ENCODE results near the gene SMIM3. TPM values are rescaled to one million over a fixed set of nuclear protein-coding genes. Genes with fewer than 3 reads are reported as not detected.

Gene SMIM3
- total and polyA plus RNA-seq, 2 experiments from 2014 or later = 6.2 to 7.6 TPM

DNA sequence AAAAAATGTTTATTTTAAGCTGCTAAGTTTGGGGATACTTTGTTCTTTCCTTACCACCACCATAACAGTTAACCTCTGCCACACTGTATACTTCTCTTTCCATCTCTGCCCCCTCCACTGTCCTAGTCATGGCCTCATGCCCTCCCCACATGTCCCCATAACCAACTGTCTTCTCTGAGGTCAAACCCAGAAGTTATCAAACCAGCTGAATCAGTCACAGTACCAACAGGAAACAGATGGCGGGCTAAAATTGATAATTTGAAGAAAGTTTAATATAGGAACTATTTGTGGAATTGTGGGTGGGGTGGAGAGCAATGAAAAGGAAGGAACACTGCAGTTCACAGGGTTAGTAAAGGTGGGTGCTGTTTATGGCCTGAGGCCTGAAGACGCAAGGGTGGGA is 14.0 kb upstream of the SMIM3 start (continued):
- TF ChIP-seq, protein P1, sequence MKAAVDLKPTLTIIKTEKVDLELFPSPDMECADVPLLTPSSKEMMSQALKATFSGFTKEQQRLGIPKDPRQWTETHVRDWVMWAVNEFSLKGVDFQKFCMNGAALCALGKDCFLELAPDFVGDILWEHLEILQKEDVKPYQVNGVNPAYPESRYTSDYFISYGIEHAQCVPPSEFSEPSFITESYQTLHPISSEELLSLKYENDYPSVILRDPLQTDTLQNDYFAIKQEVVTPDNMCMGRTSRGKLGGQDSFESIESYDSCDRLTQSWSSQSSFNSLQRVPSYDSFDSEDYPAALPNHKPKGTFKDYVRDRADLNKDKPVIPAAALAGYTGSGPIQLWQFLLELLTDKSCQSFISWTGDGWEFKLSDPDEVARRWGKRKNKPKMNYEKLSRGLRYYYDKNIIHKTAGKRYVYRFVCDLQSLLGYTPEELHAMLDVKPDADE (IDR thresholded peaks at IDR 0.05) = no peak
- TF ChIP-seq ZNF331 (CRISPR knock-in tag; IDR thresholded peaks at IDR 0.05; ENCODE audit: low read depth) (no peak), ZNF114 (CRISPR knock-in tag; IDR thresholded peaks at IDR 0.05) (no peak), EZH2phosphoT487 (IDR thresholded peaks at IDR 0.05; ENCODE audit: unreplicated experiment) (no peak), POLR2AphosphoS5 (IDR thresholded peaks at IDR 0.05; ENCODE audit: low read depth) (no peak), STAT1 (IDR thresholded peaks at IDR 0.05; ENCODE audit: unreplicated experiment) (no peak)
- TF ChIP-seq, protein P2, sequence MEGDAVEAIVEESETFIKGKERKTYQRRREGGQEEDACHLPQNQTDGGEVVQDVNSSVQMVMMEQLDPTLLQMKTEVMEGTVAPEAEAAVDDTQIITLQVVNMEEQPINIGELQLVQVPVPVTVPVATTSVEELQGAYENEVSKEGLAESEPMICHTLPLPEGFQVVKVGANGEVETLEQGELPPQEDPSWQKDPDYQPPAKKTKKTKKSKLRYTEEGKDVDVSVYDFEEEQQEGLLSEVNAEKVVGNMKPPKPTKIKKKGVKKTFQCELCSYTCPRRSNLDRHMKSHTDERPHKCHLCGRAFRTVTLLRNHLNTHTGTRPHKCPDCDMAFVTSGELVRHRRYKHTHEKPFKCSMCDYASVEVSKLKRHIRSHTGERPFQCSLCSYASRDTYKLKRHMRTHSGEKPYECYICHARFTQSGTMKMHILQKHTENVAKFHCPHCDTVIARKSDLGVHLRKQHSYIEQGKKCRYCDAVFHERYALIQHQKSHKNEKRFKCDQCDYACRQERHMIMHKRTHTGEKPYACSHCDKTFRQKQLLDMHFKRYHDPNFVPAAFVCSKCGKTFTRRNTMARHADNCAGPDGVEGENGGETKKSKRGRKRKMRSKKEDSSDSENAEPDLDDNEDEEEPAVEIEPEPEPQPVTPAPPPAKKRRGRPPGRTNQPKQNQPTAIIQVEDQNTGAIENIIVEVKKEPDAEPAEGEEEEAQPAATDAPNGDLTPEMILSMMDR (conservative IDR thresholded peaks at IDR 0.05; ENCODE audit: low read depth in 2 of 2) = no peak

DNA sequence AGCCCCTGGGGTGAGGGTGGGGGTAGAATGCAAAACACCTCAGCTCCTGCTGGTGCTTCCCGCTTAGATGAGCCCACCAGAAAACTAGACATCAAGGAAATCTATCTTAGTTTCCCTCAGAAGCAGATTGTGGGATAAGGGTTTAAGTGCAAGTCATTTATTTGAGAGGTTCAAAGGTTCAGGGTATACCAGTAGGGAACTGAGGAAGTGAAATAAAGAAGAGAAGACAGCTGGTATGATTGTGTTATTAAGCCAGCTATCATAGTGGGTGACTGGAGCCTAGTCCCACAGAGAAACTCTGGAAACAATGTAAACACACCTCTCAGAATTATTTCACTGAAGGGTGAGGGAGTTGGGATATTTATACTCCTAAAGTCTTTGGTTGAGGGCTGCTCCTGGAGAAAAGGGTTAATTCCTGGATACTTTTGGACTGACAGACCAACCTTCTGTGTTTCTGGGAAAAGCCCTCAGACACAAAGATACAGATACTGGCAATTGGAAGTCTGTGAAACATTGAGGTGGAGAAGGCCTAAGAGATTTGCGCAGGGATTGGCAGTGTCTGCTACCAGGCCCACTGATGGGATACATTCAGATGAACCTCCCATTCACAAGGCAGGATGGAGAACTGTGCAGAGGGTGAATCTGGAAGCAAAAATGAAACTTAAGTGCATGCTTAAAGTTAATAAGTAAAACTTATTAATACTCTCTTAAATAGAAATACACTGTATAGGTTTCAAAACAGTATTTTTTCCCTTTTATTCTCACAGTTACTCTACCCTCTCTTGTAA is 13.4 kb upstream of the SMIM3 start:
- no peaks in the 10 kb centered on the region for H3K79me2 ChIP-seq (replicated peaks; ENCODE audit: insufficient read depth)
- H3K27me3 ChIP-seq (ENCODE audit: insufficient read depth) = peaks cover 14% of the 10 kb centered on the region; the same call in 1 of the 2 replicates
- H3K4me1 ChIP-seq (ENCODE audit: insufficient read depth) = no peaks in the 10 kb centered on the region
- H3F3A ChIP-seq (replicated peaks; ENCODE audit: low read depth) = no peaks in the 10 kb centered on the region
- Mint-ChIP-seq H3K9me3 (no peaks in the 10 kb centered on the region; the same call in 2 of the 3 replicates), H3K4me1 (no peaks in the 10 kb centered on the region; the same call in 2 of the 3 replicates), H3K4me3 (no peak overlapping the region), H3K36me3 (ENCODE audit: low read depth) (no peaks in the 10 kb centered on the region), H3K27me3 (ENCODE audit: insufficient read depth, low read depth, poor library complexity) (peaks cover 3% of the 10 kb centered on the region), H3K27ac (no peak overlapping the region)
- no peak overlapping the region for H2AFZ ChIP-seq
- no peak overlapping the region for H3K27ac ChIP-seq (ENCODE audit: low read depth)
- no peaks in the 10 kb centered on the region for H4K20me1 ChIP-seq (replicated peaks; ENCODE audit: insufficient read depth)
- no peak for DNase-seq (ENCODE audit: low spot score)
- H3K36me3 ChIP-seq (ENCODE audit: insufficient read depth) = no peaks in the 10 kb centered on the region
- TF ChIP-seq, protein P3, sequence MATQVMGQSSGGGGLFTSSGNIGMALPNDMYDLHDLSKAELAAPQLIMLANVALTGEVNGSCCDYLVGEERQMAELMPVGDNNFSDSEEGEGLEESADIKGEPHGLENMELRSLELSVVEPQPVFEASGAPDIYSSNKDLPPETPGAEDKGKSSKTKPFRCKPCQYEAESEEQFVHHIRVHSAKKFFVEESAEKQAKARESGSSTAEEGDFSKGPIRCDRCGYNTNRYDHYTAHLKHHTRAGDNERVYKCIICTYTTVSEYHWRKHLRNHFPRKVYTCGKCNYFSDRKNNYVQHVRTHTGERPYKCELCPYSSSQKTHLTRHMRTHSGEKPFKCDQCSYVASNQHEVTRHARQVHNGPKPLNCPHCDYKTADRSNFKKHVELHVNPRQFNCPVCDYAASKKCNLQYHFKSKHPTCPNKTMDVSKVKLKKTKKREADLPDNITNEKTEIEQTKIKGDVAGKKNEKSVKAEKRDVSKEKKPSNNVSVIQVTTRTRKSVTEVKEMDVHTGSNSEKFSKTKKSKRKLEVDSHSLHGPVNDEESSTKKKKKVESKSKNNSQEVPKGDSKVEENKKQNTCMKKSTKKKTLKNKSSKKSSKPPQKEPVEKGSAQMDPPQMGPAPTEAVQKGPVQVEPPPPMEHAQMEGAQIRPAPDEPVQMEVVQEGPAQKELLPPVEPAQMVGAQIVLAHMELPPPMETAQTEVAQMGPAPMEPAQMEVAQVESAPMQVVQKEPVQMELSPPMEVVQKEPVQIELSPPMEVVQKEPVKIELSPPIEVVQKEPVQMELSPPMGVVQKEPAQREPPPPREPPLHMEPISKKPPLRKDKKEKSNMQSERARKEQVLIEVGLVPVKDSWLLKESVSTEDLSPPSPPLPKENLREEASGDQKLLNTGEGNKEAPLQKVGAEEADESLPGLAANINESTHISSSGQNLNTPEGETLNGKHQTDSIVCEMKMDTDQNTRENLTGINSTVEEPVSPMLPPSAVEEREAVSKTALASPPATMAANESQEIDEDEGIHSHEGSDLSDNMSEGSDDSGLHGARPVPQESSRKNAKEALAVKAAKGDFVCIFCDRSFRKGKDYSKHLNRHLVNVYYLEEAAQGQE (IDR thresholded peaks at IDR 0.05; ENCODE audit: unreplicated experiment) = no peak
- TF ChIP-seq, protein P1 (IDR thresholded peaks at IDR 0.05) = no peak
- TF ChIP-seq, protein P2 (conservative IDR thresholded peaks at IDR 0.05; ENCODE audit: low read depth in 2 of 2) = no peak
- no peak for TF ChIP-seq EZH2 (IDR thresholded peaks at IDR 0.05; ENCODE audit: low read depth, unreplicated experiment)
- TF ChIP-seq STAT1 (IDR thresholded peaks at IDR 0.05; ENCODE audit: unreplicated experiment) = no peak
- TF ChIP-seq EZH2phosphoT487 (IDR thresholded peaks at IDR 0.05; ENCODE audit: unreplicated experiment) = no peak
- no peak overlapping the region for H3K4me3 ChIP-seq
- no peak for ATAC-seq
- H3K4me2 ChIP-seq = no peak overlapping the region
- no peaks in the 10 kb centered on the region for H3K9me2 ChIP-seq (ENCODE audit: insufficient read depth)

Data from GM23338 (cell line).